ENCODE results near the gene TRAF6. TPM values are rescaled to one million over a fixed set of nuclear protein-coding genes. Genes with fewer than 3 reads are reported as not detected.

TRAF6 gene
- total RNA-seq, 1 experiment from 2014 or later = 6.6 TPM

GRCh38 chr11:36460220-36460619 is 49.9 kb downstream of the TRAF6 start:
- no peaks in the 10 kb centered on the region for H3K9me3 Mint-ChIP-seq
- H3K4me3 Mint-ChIP-seq = no peak overlapping the region
- POLR2A ChIA-PET = interaction anchor here (1.0 to 1.3 kb wide), 2 partner anchors 13 to 83 kb away, joined by 3 to 4 read pairs; no protein-coding TSS in a partner anchor
- no peak for TF ChIP-seq NFATC4 (CRISPR knock-in tag; IDR thresholded peaks at IDR 0.05)
- TF ChIP-seq FOXJ3 (CRISPR knock-in tag; IDR thresholded peaks at IDR 0.05; ENCODE audit: borderline replicate concordance) = no peak
- no peak for TF ChIP-seq TEAD1 (CRISPR knock-in tag; IDR thresholded peaks at IDR 0.05)
- TF ChIP-seq ZNF121 (CRISPR knock-in tag; IDR thresholded peaks at IDR 0.05) = no peak
- TF ChIP-seq MXD4 (CRISPR knock-in tag; IDR thresholded peaks at IDR 0.05; ENCODE audit: borderline replicate concordance) = no peak
- TF ChIP-seq OVOL2 (CRISPR knock-in tag; IDR thresholded peaks at IDR 0.05; ENCODE audit: borderline replicate concordance) = no peak
- no peak for TF ChIP-seq ZNF671 (CRISPR knock-in tag; IDR thresholded peaks at IDR 0.05)
- no peak for TF ChIP-seq ARID4B (CRISPR knock-in tag; IDR thresholded peaks at IDR 0.05; ENCODE audit: borderline replicate concordance)
- no peak for TF ChIP-seq AFF4 (CRISPR knock-in tag; IDR thresholded peaks at IDR 0.05; ENCODE audit: borderline replicate concordance)
- no peak for TF ChIP-seq AR (CRISPR knock-in tag; IDR thresholded peaks at IDR 0.05)
- TF ChIP-seq CREB1 (CRISPR knock-in tag; IDR thresholded peaks at IDR 0.05) = no peak
- no peak for TF ChIP-seq ELF4 (CRISPR knock-in tag; IDR thresholded peaks at IDR 0.05; ENCODE audit: low read depth)
- no peak for TF ChIP-seq ATF2 (CRISPR knock-in tag; IDR thresholded peaks at IDR 0.05; ENCODE audit: borderline replicate concordance, low read depth)
- TF ChIP-seq, protein P1, sequence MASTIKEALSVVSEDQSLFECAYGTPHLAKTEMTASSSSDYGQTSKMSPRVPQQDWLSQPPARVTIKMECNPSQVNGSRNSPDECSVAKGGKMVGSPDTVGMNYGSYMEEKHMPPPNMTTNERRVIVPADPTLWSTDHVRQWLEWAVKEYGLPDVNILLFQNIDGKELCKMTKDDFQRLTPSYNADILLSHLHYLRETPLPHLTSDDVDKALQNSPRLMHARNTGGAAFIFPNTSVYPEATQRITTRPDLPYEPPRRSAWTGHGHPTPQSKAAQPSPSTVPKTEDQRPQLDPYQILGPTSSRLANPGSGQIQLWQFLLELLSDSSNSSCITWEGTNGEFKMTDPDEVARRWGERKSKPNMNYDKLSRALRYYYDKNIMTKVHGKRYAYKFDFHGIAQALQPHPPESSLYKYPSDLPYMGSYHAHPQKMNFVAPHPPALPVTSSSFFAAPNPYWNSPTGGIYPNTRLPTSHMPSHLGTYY (CRISPR knock-in tag; IDR thresholded peaks at IDR 0.05) = no peak
- TF ChIP-seq ETV6 (CRISPR knock-in tag; IDR thresholded peaks at IDR 0.05) = no peak
- H3K27me3 Mint-ChIP-seq (ENCODE audit: low read depth) = no peaks in the 10 kb centered on the region
- ATAC-seq = peak; percentile 87
- no peaks in the 10 kb centered on the region; the same call in 1 of the 2 replicates for H3K36me3 Mint-ChIP-seq
- no peak overlapping the region for H3K27ac Mint-ChIP-seq
- peak; percentile 52 for DNase-seq (ENCODE audit: low spot score)
- peaks cover 17% of the 10 kb centered on the region for H3K4me1 Mint-ChIP-seq
- CTCF ChIA-PET = interaction anchor here (0.8 to 3.0 kb wide), 8 partner anchors 9 to 168 kb away, joined by 3 to 21 read pairs (median 4); no protein-coding TSS in a partner anchor
